IMR-90 (cell line): ENCODE data around the gene FNDC3B. TPM values are rescaled to one million over a fixed set of nuclear protein-coding genes. Genes with fewer than 3 reads are reported as not detected.

Experiments used
- ATAC-seq: fragments of 200-7000 bp; cut with Tn5 transposase; 2 replicates; pipeline ENCODE4 v1.9.1; 2020; ENCODE audit warnings: low read depth, mild to moderate bottlenecking, moderate library complexity
- BruUV-seq: library from RNA; stranded (reverse); fragments of 400-500 nt; replicated peaks from 2 replicates; lab custom pipeline; 2021; lab: Mats Ljungman, UMichigan
- CTCF ChIA-PET: fragments of 300-600 bp; formaldehyde crosslinking; extraction: SDS; loops from one replicate; lab custom pipeline; 2021; ENCODE audit warnings: antibody characterized with exemption; lab: Yijun Ruan, JAX
- POLR2A ChIA-PET: fragments of 300-600 bp; sonication (Branson Sonifier 250); formaldehyde crosslinking; loops from one replicate; lab custom pipeline; 2022; ENCODE audit warnings: antibody characterized with exemption; ENCODE audit not compliant: unreplicated experiment; lab: Charles Lee
- DNase-seq: peaks from one replicate; pipeline ENCODE4 v3.0.0; 2013
- H2AFZ ChIP-seq: replicated peaks from 2 replicates; pipeline ENCODE3; 2013; ENCODE audit warnings: low read length, mild to moderate bottlenecking; ENCODE audit not compliant: poor library complexity
- H2AK5ac ChIP-seq: 2 replicates; pipeline ENCODE4 v1.6.1; 2013; ENCODE audit warnings: low read depth, low read length, inconsistent platforms
- H2AK9ac ChIP-seq: replicated peaks from 2 replicates; pipeline ENCODE3; 2013; ENCODE audit warnings: mild to moderate bottlenecking, low read depth, low read length, moderate library complexity; ENCODE audit not compliant: poor library complexity
- H2BK120ac ChIP-seq: 2 replicates; pipeline ENCODE4 v1.6.1; 2013; ENCODE audit warnings: low read depth, low read length, inconsistent platforms
- H2BK15ac ChIP-seq: 3 replicates; pipeline ENCODE4 v1.6.1; 2013; ENCODE audit warnings: low read depth, low read length, inconsistent platforms
- H2BK20ac ChIP-seq: 2 replicates; pipeline ENCODE4 v1.6.1; 2013; ENCODE audit warnings: low read depth, mild to moderate bottlenecking, inconsistent platforms, low read length, moderate library complexity
- H2BK5ac ChIP-seq: 2 replicates; pipeline ENCODE4 v1.6.1; 2013; ENCODE audit warnings: mild to moderate bottlenecking, low read depth, low read length, inconsistent platforms; ENCODE audit not compliant: poor library complexity, severe bottlenecking
- H3K14ac ChIP-seq: replicated peaks from 2 replicates; pipeline ENCODE4 v1.6.1; 2013; ENCODE audit warnings: low read depth, low read length, inconsistent platforms
- H3K18ac ChIP-seq: 2 replicates; pipeline ENCODE4 v1.6.1; 2013; ENCODE audit warnings: low read depth, low read length, control low read depth
- H3K23ac ChIP-seq: 2 replicates; pipeline ENCODE4 v1.6.1; 2013; ENCODE audit warnings: low read depth, low read length, inconsistent platforms
- H3K27ac ChIP-seq: 2 replicates; pipeline ENCODE4 v1.5.1; 2013; ENCODE audit warnings: mild to moderate bottlenecking, control low read depth, low read length; ENCODE audit not compliant: insufficient read depth
- H3K27me3 ChIP-seq: 2 replicates; pipeline ENCODE4 v1.6.1; 2013; ENCODE audit warnings: low read length; ENCODE audit not compliant: control insufficient read depth, insufficient read depth
- H3K36me3 ChIP-seq: 2 replicates; pipeline ENCODE4 v1.6.1; 2013; ENCODE audit warnings: low read length, mixed read lengths; ENCODE audit not compliant: control insufficient read depth, insufficient read depth
- H3K4ac ChIP-seq: 2 replicates; pipeline ENCODE4 v1.6.1; 2013; ENCODE audit warnings: low read depth, low read length, inconsistent platforms
- H3K4me1 ChIP-seq: 2 replicates; pipeline ENCODE4 v1.6.1; 2013; ENCODE audit warnings: low read length, mixed read lengths; ENCODE audit not compliant: control insufficient read depth, insufficient read depth
- H3K4me2 ChIP-seq: 2 replicates; pipeline ENCODE4 v1.6.1; 2013; ENCODE audit warnings: low read depth, mild to moderate bottlenecking, control low read depth, low read length, moderate library complexity
- H3K4me3 ChIP-seq: 2 replicates; pipeline ENCODE4 v1.5.1; 2013; ENCODE audit warnings: low read depth, mild to moderate bottlenecking, control low read depth, low read length, moderate library complexity; ENCODE audit not compliant: insufficient read depth
- H3K56ac ChIP-seq: 2 replicates; pipeline ENCODE4 v1.6.1; 2013; ENCODE audit warnings: low read length, inconsistent platforms; ENCODE audit not compliant: insufficient read depth; ENCODE audit errors: extremely low read depth
- H3K79me1 ChIP-seq, 2 experiments: 2 replicates each; pipeline ENCODE4 v1.6.1; 2013; ENCODE audit warnings: low read length in 2 of 2, inconsistent platforms in 1 of 2, low read depth in 1 of 2
- H3K9ac ChIP-seq: 2 replicates; pipeline ENCODE4 v1.6.1; 2013; ENCODE audit warnings: low read depth, low read length, control low read depth
- H3K9me1 ChIP-seq: 2 replicates; pipeline ENCODE4 v1.6.1; 2013; ENCODE audit warnings: low read length, inconsistent platforms; ENCODE audit not compliant: insufficient read depth
- H3K9me3 ChIP-seq: 2 replicates; pipeline ENCODE4 v1.6.1; 2013; ENCODE audit warnings: low read length; ENCODE audit not compliant: control insufficient read depth, insufficient read depth
- H4K20me1 ChIP-seq: 2 replicates; pipeline ENCODE4 v1.6.1; 2013; ENCODE audit warnings: low read length, inconsistent platforms; ENCODE audit not compliant: insufficient read depth
- H4K5ac ChIP-seq: 2 replicates; pipeline ENCODE4 v1.6.1; 2013; ENCODE audit warnings: mild to moderate bottlenecking, low read depth, low read length, control low read depth
- H4K8ac ChIP-seq, 2 experiments: 2 replicates each; pipeline ENCODE4 v1.6.1; 2013; ENCODE audit warnings: low read depth in 2 of 2, low read length in 2 of 2, control low read depth in 1 of 2, inconsistent platforms in 1 of 2
- H4K91ac ChIP-seq: 2 replicates; pipeline ENCODE4 v1.6.1; 2013; ENCODE audit warnings: low read depth, low read length, inconsistent platforms; ENCODE audit not compliant: insufficient read depth
- BHLHE40 ChIP-seq: fragments of 150-350 bp; IDR thresholded peaks from 2 replicates; pipeline ENCODE4 v1.6.1; 2016; ENCODE audit warnings: mild to moderate bottlenecking, low read depth, low read length
- CHD1 ChIP-seq: IDR thresholded peaks from 2 replicates; pipeline ENCODE4 v1.6.1; 2012; ENCODE audit warnings: low read depth, low read length, improper control_type of control experiment
- FOS ChIP-seq: fragments of 150-350 bp; IDR thresholded peaks from 2 replicates; pipeline ENCODE4 v1.6.1; 2016; ENCODE audit warnings: low read depth, low read length
- MAZ ChIP-seq: IDR thresholded peaks from 2 replicates; pipeline ENCODE4 v1.6.1; 2012; ENCODE audit warnings: low read depth, mild to moderate bottlenecking, low read length, improper control_type of control experiment, moderate library complexity, borderline replicate concordance
- NFE2L2 ChIP-seq: fragments of 150-350 bp; IDR thresholded peaks from 2 replicates; pipeline ENCODE4 v1.6.1; 2016; ENCODE audit warnings: low read depth, mild to moderate bottlenecking, low read length
- POLR2A ChIP-seq: IDR thresholded peaks from 2 replicates; pipeline ENCODE4 v1.6.1; 2012; ENCODE audit warnings: mild to moderate bottlenecking, low read depth, low read length
- RCOR1 ChIP-seq: IDR thresholded peaks from 2 replicates; pipeline ENCODE4 v1.6.1; 2012; ENCODE audit warnings: mild to moderate bottlenecking, low read length, improper control_type of control experiment; ENCODE audit not compliant: insufficient replicate concordance
- RFX5 ChIP-seq: IDR thresholded peaks from 2 replicates; pipeline ENCODE4 v1.8.0; 2012; ENCODE audit warnings: low read depth, mild to moderate bottlenecking, low read length, moderate library complexity
- SMC3 ChIP-seq: fragments of 150-350 bp; IDR thresholded peaks from 2 replicates; pipeline ENCODE4 v1.6.1; 2016; ENCODE audit warnings: low read depth, mild to moderate bottlenecking, antibody characterized with exemption, low read length, moderate library complexity
- WGBS, 2 experiments: methylation state at CpG; one replicate each; pipeline versions ENCODE4 v1.1.5 to v1.1.7; 2013; ENCODE audit warnings: missing lambda C conversion rate in 2 of 2; ENCODE audit not compliant: insufficient read length in 1 of 2; ENCODE audit errors: extremely low coverage in 2 of 2; 5-methylcytosine and 5-hydroxymethylcytosine counted together
- dilution Hi-C: fragments of 300-500 bp; cut with HindIII; formaldehyde crosslinking; loops from one replicate; pipeline ENCODE4 v1.14.3; 2018; ENCODE audit warnings: low sequenced_read_pairs; ENCODE audit not compliant: unreplicated experiment
- in situ Hi-C: fragments of 300-500 bp; cut with MboI; formaldehyde crosslinking; loops from 3 replicates; pipeline ENCODE4 v1.14.3; 2019; ENCODE audit warnings: low sequenced_read_pairs, inconsistent platforms, mixed read lengths
- intact Hi-C: fragments of 100-400 bp; cut with micrococcal nuclease; formaldehyde crosslinking; loops from 2 replicates; pipeline ENCODE4 v1.10.0; 2022
- polyA plus RNA-seq, 3 experiments: library from polyadenylated mRNA; depleted of rRNA; stranded (reverse); fragments of >200 nt; gene quantifications; 2 replicates each; pipeline ENCODE4 v1.2.3, GENCODE V29; 2012; ENCODE audit warnings: low replicate concordance in 1 of 3
- total RNA-seq: library from RNA; depleted of rRNA; stranded (reverse); fragments of >200 nt; gene quantifications from 2 replicates; pipeline ENCODE4 v1.2.3, GENCODE V29; 2012
- TF ChIP-seq, protein P1 (sequence below): conservative IDR thresholded peaks from 2 replicates; pipeline ENCODE4 v1.5.1; 2012; ENCODE audit warnings: mild to moderate bottlenecking, low read depth, low read length, improper control_type of control experiment
- TF ChIP-seq, protein P2 (sequence below): fragments of 150-350 bp; IDR thresholded peaks from 2 replicates; pipeline ENCODE4 v1.6.1; 2016; ENCODE audit warnings: low read depth, mild to moderate bottlenecking, low read length, moderate library complexity, borderline replicate concordance

The FNDC3B gene
- total and polyA plus RNA-seq, 2 of the 4 experiments (the other 2 are of a cell fraction), result 23.9 to 150 TPM

DNA sequence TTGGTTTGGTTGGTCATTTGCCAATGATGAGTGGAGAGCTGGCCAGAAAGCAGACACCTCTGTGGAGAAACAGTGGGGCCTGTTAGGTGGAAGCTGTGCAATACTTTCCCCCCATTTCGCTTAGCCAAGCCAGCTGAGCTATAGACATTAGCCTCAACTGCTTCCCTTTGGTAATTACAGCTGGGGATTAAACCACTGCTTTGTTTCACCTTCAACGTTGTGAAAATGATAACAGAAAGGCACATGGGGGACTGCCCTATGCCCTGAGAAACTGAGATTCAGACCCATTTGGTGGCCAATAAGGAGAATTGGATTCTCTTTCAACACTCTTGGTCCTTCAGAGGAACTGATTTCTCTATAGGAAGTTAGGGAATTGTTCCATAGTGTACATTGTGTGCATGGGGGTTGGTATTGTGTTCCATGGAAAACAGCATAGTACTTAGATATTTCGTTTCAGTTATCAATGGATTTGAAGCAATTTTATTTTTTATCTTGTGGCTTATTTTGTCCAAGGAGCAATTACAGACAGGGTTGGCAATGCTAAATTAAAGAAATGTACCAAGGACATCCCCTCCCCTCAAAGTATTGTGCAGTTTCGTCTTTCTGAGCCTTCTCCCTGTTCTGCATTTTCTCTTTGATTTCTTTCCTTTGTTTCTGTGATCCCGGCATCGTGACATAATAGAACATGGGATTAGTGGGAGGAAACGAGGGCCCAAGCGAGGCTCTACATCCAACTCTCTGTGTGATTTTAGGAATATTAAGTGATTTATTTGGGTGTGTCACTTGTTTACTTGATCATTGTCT is 194.3 kb downstream of the FNDC3B start:
- H3K9me3 ChIP-seq, result no peaks in the 10 kb centered on the region
- no TSS peak for BruUV-seq
- no peak overlapping the region for H3K18ac ChIP-seq
- CTCF ChIA-PET, result no interaction called here
- no peak overlapping the region for H3K9ac ChIP-seq
- no peaks in the 10 kb centered on the region for H3K27me3 ChIP-seq
- no peak overlapping the region for H4K91ac ChIP-seq
- intact Hi-C loops, result no loop called here
- H2BK15ac ChIP-seq, result no peak overlapping the region
- TF ChIP-seq, protein P1, sequence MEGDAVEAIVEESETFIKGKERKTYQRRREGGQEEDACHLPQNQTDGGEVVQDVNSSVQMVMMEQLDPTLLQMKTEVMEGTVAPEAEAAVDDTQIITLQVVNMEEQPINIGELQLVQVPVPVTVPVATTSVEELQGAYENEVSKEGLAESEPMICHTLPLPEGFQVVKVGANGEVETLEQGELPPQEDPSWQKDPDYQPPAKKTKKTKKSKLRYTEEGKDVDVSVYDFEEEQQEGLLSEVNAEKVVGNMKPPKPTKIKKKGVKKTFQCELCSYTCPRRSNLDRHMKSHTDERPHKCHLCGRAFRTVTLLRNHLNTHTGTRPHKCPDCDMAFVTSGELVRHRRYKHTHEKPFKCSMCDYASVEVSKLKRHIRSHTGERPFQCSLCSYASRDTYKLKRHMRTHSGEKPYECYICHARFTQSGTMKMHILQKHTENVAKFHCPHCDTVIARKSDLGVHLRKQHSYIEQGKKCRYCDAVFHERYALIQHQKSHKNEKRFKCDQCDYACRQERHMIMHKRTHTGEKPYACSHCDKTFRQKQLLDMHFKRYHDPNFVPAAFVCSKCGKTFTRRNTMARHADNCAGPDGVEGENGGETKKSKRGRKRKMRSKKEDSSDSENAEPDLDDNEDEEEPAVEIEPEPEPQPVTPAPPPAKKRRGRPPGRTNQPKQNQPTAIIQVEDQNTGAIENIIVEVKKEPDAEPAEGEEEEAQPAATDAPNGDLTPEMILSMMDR, result no peak
- TF ChIP-seq NFE2L2 (no peak), RFX5 (no peak), CHD1 (no peak), SMC3 (no peak), POLR2A (no peak), MAZ (no peak), FOS (no peak), BHLHE40 (no peak), RCOR1 (no peak)
- TF ChIP-seq, protein P2, sequence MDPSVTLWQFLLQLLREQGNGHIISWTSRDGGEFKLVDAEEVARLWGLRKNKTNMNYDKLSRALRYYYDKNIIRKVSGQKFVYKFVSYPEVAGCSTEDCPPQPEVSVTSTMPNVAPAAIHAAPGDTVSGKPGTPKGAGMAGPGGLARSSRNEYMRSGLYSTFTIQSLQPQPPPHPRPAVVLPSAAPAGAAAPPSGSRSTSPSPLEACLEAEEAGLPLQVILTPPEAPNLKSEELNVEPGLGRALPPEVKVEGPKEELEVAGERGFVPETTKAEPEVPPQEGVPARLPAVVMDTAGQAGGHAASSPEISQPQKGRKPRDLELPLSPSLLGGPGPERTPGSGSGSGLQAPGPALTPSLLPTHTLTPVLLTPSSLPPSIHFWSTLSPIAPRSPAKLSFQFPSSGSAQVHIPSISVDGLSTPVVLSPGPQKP, result no peak
- no peak overlapping the region for H2BK5ac ChIP-seq
- H4K8ac ChIP-seq, result no peak overlapping the region
- ATAC-seq (no peak), DNase-seq (no peak)
- dilution Hi-C loops, result no loop called here
- no peak overlapping the region for H2AFZ ChIP-seq
- no peak overlapping the region for H3K56ac ChIP-seq
- H2BK20ac ChIP-seq, result no peak overlapping the region
- H2AK9ac ChIP-seq, result no peak overlapping the region
- H3K79me1 ChIP-seq, result peaks cover 42 to 72% of the 10 kb centered on the region in 2 experiments
- no peak overlapping the region for H4K5ac ChIP-seq
- H3K4me3 ChIP-seq, result no peak overlapping the region
- no peak overlapping the region for H3K27ac ChIP-seq
- H2AK5ac ChIP-seq, result no peak overlapping the region
- H2BK120ac ChIP-seq, result no peak overlapping the region
- in situ Hi-C loops, result no loop called here
- peaks cover 14% of the 10 kb centered on the region for H3K9me1 ChIP-seq
- peaks cover 12% of the 10 kb centered on the region for H3K36me3 ChIP-seq
- WGBS, 2 experiments, result no CpG with 5 or more reads among the region's 8 CpGs
- POLR2A ChIA-PET, result no interaction called here
- no peak overlapping the region for H3K4me2 ChIP-seq
- no peak overlapping the region for H3K23ac ChIP-seq
- H4K20me1 ChIP-seq, result peaks cover 51% of the 10 kb centered on the region; the same call in 1 of the 2 replicates
- no peaks in the 10 kb centered on the region for H3K4me1 ChIP-seq
- H3K14ac ChIP-seq, result no peak overlapping the region
- no peak overlapping the region for H3K4ac ChIP-seq
